AG10803 (cell line): ENCODE data around the gene SNAPC2.

Source experiments
- DNase-seq: peaks from one replicate; pipeline ENCODE4 v3.0.0; 2010; ENCODE audit warnings: low read depth
- H3K4me3 ChIP-seq: 2 replicates; pipeline ENCODE4 v1.5.1; 2011; ENCODE audit warnings: mild to moderate bottlenecking, low read length, control low read depth
- TF ChIP-seq, protein P1 (sequence below): conservative IDR thresholded peaks from 2 replicates; pipeline ENCODE4 v1.5.1; 2011; ENCODE audit warnings: mild to moderate bottlenecking, low read length, control low read depth, inconsistent platforms

SNAPC2 gene

DNA sequence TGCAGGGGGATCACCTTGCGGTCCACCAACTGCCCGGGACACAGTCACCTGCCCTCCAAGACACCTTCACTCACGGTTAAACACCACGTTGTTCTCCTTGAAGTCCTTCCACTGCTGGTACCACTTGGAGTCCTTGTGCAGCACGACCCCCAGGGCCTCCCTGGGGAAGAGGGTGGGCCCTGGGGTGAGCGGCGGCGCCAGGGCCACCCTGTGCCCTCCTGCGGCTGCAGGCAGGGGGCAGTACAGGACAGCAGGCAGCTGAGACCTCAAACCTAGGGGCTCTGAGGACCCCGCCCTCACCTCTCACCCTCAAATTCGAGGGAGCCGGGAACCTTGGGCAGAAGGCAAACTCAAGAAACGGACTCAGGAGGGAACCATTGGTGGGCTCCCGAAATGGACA lies 13.3 kb downstream of the SNAPC2 start:
- DNase-seq: no peak
- no peak overlapping the region for H3K4me3 ChIP-seq
- TF ChIP-seq, protein P1, sequence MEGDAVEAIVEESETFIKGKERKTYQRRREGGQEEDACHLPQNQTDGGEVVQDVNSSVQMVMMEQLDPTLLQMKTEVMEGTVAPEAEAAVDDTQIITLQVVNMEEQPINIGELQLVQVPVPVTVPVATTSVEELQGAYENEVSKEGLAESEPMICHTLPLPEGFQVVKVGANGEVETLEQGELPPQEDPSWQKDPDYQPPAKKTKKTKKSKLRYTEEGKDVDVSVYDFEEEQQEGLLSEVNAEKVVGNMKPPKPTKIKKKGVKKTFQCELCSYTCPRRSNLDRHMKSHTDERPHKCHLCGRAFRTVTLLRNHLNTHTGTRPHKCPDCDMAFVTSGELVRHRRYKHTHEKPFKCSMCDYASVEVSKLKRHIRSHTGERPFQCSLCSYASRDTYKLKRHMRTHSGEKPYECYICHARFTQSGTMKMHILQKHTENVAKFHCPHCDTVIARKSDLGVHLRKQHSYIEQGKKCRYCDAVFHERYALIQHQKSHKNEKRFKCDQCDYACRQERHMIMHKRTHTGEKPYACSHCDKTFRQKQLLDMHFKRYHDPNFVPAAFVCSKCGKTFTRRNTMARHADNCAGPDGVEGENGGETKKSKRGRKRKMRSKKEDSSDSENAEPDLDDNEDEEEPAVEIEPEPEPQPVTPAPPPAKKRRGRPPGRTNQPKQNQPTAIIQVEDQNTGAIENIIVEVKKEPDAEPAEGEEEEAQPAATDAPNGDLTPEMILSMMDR: 0 out of 2 replicates have a peak, but pooled peaks have one; percentile 7

DNA sequence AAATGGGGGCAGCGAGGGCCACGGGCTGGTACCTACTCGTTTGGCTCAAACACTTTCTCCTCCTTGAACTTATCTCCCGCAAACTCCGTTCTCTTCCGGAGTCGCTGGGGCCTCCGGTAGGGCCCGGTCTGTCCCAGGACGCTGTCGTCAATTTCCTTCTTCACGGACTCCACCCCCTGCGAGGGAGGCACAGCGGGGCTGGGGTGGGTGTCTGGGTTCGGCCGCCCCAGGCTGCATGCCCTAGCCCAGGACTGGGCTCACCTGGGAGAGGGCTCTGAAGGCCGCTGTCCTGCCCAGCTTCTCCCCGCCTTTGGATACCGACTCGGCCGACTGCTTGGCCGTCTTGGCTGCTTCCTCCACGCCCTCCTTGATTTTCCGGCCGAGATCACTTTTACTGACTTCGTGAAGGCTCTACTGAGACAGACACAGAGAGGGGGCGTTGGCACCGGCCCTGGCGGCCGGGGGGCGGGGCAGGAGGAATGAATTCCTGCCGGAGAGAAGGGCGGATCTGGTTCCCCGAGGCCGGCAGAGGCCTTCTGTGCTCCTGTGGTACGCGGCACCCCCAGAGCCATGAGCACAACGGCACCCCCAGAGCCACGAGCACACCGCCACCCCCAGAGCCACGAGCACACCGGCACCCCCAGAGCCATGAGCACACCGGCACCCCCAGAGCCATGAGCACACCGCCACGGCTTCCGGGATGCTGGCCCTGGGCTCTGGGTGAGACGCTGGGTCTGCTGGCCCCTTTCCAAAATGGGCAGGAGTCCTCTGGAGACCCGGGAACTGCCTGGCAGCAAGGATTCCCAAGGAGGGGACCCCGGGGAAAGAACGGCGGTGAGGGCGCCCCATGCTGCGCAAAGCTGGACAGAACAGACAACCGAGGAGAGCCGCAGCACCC lies 13.9 kb downstream of the SNAPC2 start:
- no peak for DNase-seq
- H3K4me3 ChIP-seq: no peak overlapping the region
- TF ChIP-seq, protein P1: no peak

GRCh38 chr19:7934766-7935165 lies 14.6 kb downstream of the SNAPC2 start:
- no peak for DNase-seq
- H3K4me3 ChIP-seq: no peak overlapping the region
- TF ChIP-seq, protein P1: no peak

- DNase-seq: no peak
These were observed 20.7 kb downstream of the SNAPC2 start for GRCh38 chr19:7940841-7941240.

GRCh38 chr19:7941895-7942596 lies 21.9 kb downstream of the SNAPC2 start:
- TF ChIP-seq, protein P1: no peak
- DNase-seq: no peak
- peak overlapping the region; percentile 92 for H3K4me3 ChIP-seq

More at GRCh38 chr19:7940841-7941240, 20.7 kb downstream of the SNAPC2 start:
- no peak overlapping the region for H3K4me3 ChIP-seq
- TF ChIP-seq, protein P1: no peak

GRCh38 chr19:7942981-7943443 lies 22.9 kb downstream of the SNAPC2 start:
- TF ChIP-seq, protein P1: no peak
- no peak for DNase-seq
- peak overlapping the region; percentile 92 for H3K4me3 ChIP-seq
